M059J (cell line): ENCODE results near the gene FBXL3. TPM values are rescaled to one million over a fixed set of nuclear protein-coding genes. Genes with fewer than 3 reads are reported as not detected.

Experiments used
- total RNA-seq: library from RNA; depleted of rRNA; stranded (reverse); fragments of >200 nt; shearing (Covaris generic); gene quantifications from 2 replicates; pipeline ENCODE4 v1.2.3, GENCODE V29; 2014; rRNA removed

The FBXL3 gene
- total RNA-seq, 1 experiment from 2014 or later, result 27.3 TPM

Other genes with a start within 250 kb of the FBXL3 start
- gene KCTD12, start 140.8 kb downstream of the FBXL3 start, total RNA-seq, result 2.9 and 3.9 TPM in 2 replicates
- not detected in 2 replicates for gene ACOD1, start 78.6 kb downstream of the FBXL3 start, total RNA-seq
- 21.3 and 23.3 TPM in 2 replicates for gene CLN5, start 35.1 kb downstream of the FBXL3 start, total RNA-seq